ENCODE data around the gene TELO2.

Gene TELO2

GRCh38 chr16:1498899-1499676 is 5.9 kb downstream of the TELO2 start:
- no peak for DNase-seq (ENCODE audit: low read depth)

- no peak for DNase-seq (ENCODE audit: low read depth)
Measured at GRCh38 chr16:1499756-1500464, 6.8 kb downstream of the TELO2 start.

GRCh38 chr16:1500465-1501150 is 7.4 kb downstream of the TELO2 start:
- DNase-seq (ENCODE audit: low read depth), result no peak

- no peak for DNase-seq (ENCODE audit: low read depth)
Measured at GRCh38 chr16:1501630-1502029, 8.5 kb downstream of the TELO2 start.

GRCh38 chr16:1502092-1503004 is 9.2 kb downstream of the TELO2 start:
- DNase-seq (ENCODE audit: low read depth), result no peak

GRCh38 chr16:1503110-1503955 is 10.2 kb downstream of the TELO2 start:
- DNase-seq (ENCODE audit: low read depth), result no peak

- DNase-seq (ENCODE audit: low read depth), result no peak
Measured at GRCh38 chr16:1505073-1505844, 12.1 kb downstream of the TELO2 start.

GRCh38 chr16:1505912-1506311 is 12.8 kb downstream of the TELO2 start:
- DNase-seq (ENCODE audit: low read depth), result no peak

- DNase-seq (ENCODE audit: low read depth), result no peak
Measured at GRCh38 chr16:1506494-1507213, 13.5 kb downstream of the TELO2 start.

GRCh38 chr16:1508494-1509187 is 15.5 kb downstream of the TELO2 start:
- DNase-seq (ENCODE audit: low read depth), result no peak

- DNase-seq (ENCODE audit: low read depth), result no peak
Measured at GRCh38 chr16:1509307-1510221, 16.4 kb downstream of the TELO2 start.

GRCh38 chr16:1510272-1510671 is 17.1 kb downstream of the TELO2 start:
- no peak for DNase-seq (ENCODE audit: low read depth)

GRCh38 chr16:1510941-1511351 is 17.8 kb downstream of the TELO2 start:
- DNase-seq (ENCODE audit: low read depth), result no peak

GRCh38 chr16:1511662-1512569 is 18.8 kb downstream of the TELO2 start:
- DNase-seq (ENCODE audit: low read depth), result no peak

- DNase-seq (ENCODE audit: low read depth), result no peak
Measured at GRCh38 chr16:1512774-1513173, 19.6 kb downstream of the TELO2 start.

- DNase-seq (ENCODE audit: low read depth), result no peak
Measured at GRCh38 chr16:1514507-1514906, 21.3 kb downstream of the TELO2 start.
